Upper lobe of left lung (tissue), 6 donors: ENCODE data around the gene MNAT1. TPM values are rescaled to one million over a fixed set of nuclear protein-coding genes. Genes with fewer than 3 reads are reported as not detected.

ENCODE experiments used
- ATAC-seq, 2 donors: fragments of 200-7000 bp; cut with Tn5 transposase; one replicate each; pipeline ENCODE4 v1.9.1; 2022; ENCODE audit warnings: mild to moderate bottlenecking in 2 of 2, moderate library complexity in 2 of 2; ENCODE audit not compliant: low FRiP score in 2 of 2
- DNase-seq, 2 donors: peaks; one replicate each; pipeline ENCODE4 v3.0.0-alpha.2; 2019 to 2020
- H3K27ac ChIP-seq, 4 donors: fragments of 200-600 bp; sonication (generic); one replicate each; pipeline ENCODE4 v1.5.1; 2016 to 2019
- H3K27me3 ChIP-seq, 4 donors: fragments of 200-600 bp; sonication (generic); one replicate each; pipeline ENCODE4 v1.5.1; 2017 to 2019
- H3K36me3 ChIP-seq, 4 donors: fragments of 200-600 bp; sonication (generic); one replicate each; pipeline ENCODE4 v1.5.1; 2016 to 2019
- H3K4me1 ChIP-seq, 4 donors: fragments of 200-600 bp; sonication (generic); one replicate each; pipeline ENCODE4 v1.5.1; 2018 to 2019
- H3K4me3 ChIP-seq, 4 donors: fragments of 200-600 bp; sonication (generic); one replicate each; pipeline ENCODE4 v1.5.1; 2017 to 2019; ENCODE audit warnings: mild to moderate bottlenecking in 2 of 4, moderate library complexity in 1 of 4
- H3K9me3 ChIP-seq, 4 donors: fragments of 200-600 bp; sonication (generic); one replicate each; pipeline ENCODE4 v1.5.1; 2018 to 2019
- EP300 ChIP-seq, 4 donors: sonication (generic); formaldehyde crosslinking; IDR thresholded peaks; one replicate each; pipeline ENCODE4 v1.5.1; 2017; ENCODE audit warnings: antibody characterized with exemption in 4 of 4, control low read depth in 2 of 4
- POLR2A ChIP-seq, 4 donors: fragments of 450-650 bp; IDR thresholded peaks; one replicate each; pipeline ENCODE4 v1.5.1; 2016 to 2017; ENCODE audit warnings: antibody characterized with exemption in 4 of 4, mild to moderate bottlenecking in 2 of 4
- POLR2AphosphoS5 ChIP-seq, 2 donors: sonication (generic); formaldehyde crosslinking; IDR thresholded peaks; one replicate each; pipeline ENCODE4 v1.5.1; 2017; ENCODE audit warnings: antibody characterized with exemption in 2 of 2
- WGBS, 2 donors: methylation state at CpG; one replicate each; pipeline ENCODE4 v1.1.5; 2017 to 2018; 5-methylcytosine and 5-hydroxymethylcytosine counted together
- total RNA-seq, 6 donors: library from RNA; depleted of rRNA in 4 of 6; stranded (reverse); fragments of >200 nt in 4 of 6; gene quantifications; one replicate each; pipeline versions ENCODE4 v1.1.0 to v1.2.1, GENCODE V29; 2016 to 2021
- TF ChIP-seq, protein P1 (sequence below), 6 experiments: fragments of 450-650 bp in 4 of 6; fragments of 200-600 bp in 2 of 6; sonication (generic) in 2 of 6; IDR thresholded peaks; one replicate each; pipeline ENCODE4 v1.5.1; 2016 to 2019; ENCODE audit warnings: antibody characterized with exemption in 6 of 6
- donor health status: DM: no; HTN: no; CAD: no; lungs with moderate emphysema.
- donor health status: DM: no; HTN: yes; CAD: no; lungs with severe emphysema.

The MNAT1 gene
- total RNA-seq, 6 donors from 2014 or later = 15.3 to 66.0 (median 19.9) TPM

DNA sequence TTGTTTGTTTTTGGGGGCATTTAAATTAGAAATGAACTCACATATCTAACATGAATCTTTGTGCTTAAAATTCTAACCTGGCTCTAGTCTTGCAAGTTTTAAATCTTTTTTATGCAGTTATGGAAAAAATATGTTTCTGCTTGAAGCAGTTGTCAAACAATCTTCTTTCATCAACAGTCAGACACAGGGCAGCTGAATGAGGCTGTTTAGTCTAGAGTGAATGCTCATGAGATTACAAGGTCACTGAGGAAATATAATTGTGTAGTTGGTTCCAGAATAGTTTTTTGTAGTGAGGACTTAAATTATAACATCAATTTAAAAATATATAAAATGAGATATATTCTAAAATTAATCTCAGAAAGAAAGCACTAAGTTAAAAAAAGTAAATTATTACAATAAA lies 169.8 kb downstream of the MNAT1 start:
- no peak overlapping the region for H3K4me3 ChIP-seq
- H3K27me3 ChIP-seq = no peaks in the 10 kb centered on the region
- no peak for DNase-seq
- TF ChIP-seq POLR2AphosphoS5 (IDR thresholded peaks at IDR 0.05) (no peak), EP300 (IDR thresholded peaks at IDR 0.05) (no peak), POLR2A (IDR thresholded peaks at IDR 0.05) (no peak)
- TF ChIP-seq, protein P1, sequence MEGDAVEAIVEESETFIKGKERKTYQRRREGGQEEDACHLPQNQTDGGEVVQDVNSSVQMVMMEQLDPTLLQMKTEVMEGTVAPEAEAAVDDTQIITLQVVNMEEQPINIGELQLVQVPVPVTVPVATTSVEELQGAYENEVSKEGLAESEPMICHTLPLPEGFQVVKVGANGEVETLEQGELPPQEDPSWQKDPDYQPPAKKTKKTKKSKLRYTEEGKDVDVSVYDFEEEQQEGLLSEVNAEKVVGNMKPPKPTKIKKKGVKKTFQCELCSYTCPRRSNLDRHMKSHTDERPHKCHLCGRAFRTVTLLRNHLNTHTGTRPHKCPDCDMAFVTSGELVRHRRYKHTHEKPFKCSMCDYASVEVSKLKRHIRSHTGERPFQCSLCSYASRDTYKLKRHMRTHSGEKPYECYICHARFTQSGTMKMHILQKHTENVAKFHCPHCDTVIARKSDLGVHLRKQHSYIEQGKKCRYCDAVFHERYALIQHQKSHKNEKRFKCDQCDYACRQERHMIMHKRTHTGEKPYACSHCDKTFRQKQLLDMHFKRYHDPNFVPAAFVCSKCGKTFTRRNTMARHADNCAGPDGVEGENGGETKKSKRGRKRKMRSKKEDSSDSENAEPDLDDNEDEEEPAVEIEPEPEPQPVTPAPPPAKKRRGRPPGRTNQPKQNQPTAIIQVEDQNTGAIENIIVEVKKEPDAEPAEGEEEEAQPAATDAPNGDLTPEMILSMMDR (IDR thresholded peaks at IDR 0.05) = no peak
- H3K36me3 ChIP-seq = no peaks in the 10 kb centered on the region
- no peak for ATAC-seq
- no peaks in the 10 kb centered on the region for H3K4me1 ChIP-seq
- no peaks in the 10 kb centered on the region for H3K9me3 ChIP-seq
- H3K27ac ChIP-seq = no peak overlapping the region

DNA sequence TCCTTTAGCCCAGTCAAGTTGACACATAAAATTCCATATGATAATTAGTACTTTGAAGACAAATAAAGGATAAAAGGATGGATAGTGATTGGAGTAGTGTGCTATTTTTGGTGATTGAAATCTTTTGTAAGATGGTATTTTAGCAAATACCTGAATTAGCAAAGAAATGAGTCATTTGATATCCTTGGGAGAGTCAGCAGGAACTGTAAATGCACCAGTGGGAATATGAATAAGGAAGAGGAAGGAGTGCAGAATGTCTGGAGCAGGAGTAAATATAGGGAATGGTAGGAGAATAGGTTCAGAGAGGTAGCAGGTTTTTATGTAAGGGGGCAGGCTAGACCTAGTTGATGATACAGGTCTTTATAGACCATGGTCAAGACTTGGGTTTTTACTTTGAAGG lies 171.4 kb downstream of the MNAT1 start:
- H3K4me3 ChIP-seq = no peak overlapping the region
- ATAC-seq (no peak), DNase-seq (no peak)
- H3K36me3 ChIP-seq = no peaks in the 10 kb centered on the region
- H3K27me3 ChIP-seq = no peaks in the 10 kb centered on the region
- TF ChIP-seq POLR2AphosphoS5 (IDR thresholded peaks at IDR 0.05) (no peak), EP300 (IDR thresholded peaks at IDR 0.05) (no peak), POLR2A (IDR thresholded peaks at IDR 0.05) (no peak)
- TF ChIP-seq, protein P1 (IDR thresholded peaks at IDR 0.05) = no peak
- no peak overlapping the region for H3K27ac ChIP-seq
- no peaks in the 10 kb centered on the region for H3K4me1 ChIP-seq
- H3K9me3 ChIP-seq = no peaks in the 10 kb centered on the region

DNA sequence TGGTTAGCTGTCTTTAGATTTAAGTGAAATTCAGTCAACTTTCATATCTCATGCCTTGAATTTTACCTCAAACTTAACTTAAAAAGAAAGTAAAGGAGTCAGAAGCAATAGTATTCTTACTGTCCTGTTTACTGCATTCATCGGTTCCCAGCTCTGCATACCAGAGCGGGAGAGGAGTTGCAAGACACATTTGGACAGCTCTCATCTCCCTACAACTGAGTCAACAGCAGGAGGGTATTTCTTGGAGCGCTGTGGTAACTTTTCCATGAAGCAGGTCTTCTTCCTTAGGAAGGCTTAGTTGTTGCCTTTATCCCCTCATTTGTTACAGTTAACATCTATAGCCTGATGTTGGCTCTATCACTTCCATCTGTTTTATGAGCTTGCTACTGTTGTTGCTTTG lies 181.2 kb downstream of the MNAT1 start:
- no peaks in the 10 kb centered on the region for H3K4me1 ChIP-seq
- no peak overlapping the region for H3K4me3 ChIP-seq
- no peak overlapping the region for H3K27ac ChIP-seq
- 76 to 92% methylated on average over 3 of the region's 3 CpGs for WGBS, 2 donors
- H3K27me3 ChIP-seq = no peaks in the 10 kb centered on the region
- no peaks in the 10 kb centered on the region for H3K9me3 ChIP-seq
- H3K36me3 ChIP-seq = peaks cover 0 to 7% (median 0%) of the 10 kb centered on the region in 4 donors
- DNase-seq (no peak), ATAC-seq (no peak)
- TF ChIP-seq, protein P1 (IDR thresholded peaks at IDR 0.05) = no peak
- TF ChIP-seq EP300 (IDR thresholded peaks at IDR 0.05) = no peak
- TF ChIP-seq POLR2AphosphoS5 (IDR thresholded peaks at IDR 0.05) = no peak
- no peak for TF ChIP-seq POLR2A (IDR thresholded peaks at IDR 0.05)

DNA sequence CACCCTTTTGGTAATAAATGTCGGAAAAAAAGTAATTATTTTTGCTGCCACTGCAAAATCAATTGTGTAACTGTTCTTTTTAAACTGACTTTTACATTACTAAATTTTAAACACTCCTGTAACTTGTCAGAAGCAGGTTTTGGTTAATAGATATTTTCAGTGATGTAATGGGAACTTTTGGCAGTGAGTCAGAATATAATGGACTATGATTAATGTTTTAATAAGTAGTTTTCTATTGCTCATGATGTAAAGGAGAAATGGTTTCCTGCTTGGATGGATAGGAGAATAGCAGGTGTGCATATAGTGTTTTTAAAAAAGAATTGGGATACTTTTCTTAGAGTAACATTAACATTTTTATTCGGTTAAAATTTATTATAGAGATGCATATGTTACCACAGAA lies 187.5 kb downstream of the MNAT1 start:
- Histone ChIP-seq H3K9me3 (no peaks in the 10 kb centered on the region), H3K27ac (no peak overlapping the region), H3K27me3 (no peaks in the 10 kb centered on the region), H3K4me1 (no peaks in the 10 kb centered on the region), H3K4me3 (no peak overlapping the region), H3K36me3 (peaks cover 0 to 7% (median 0%) of the 10 kb centered on the region in 4 donors)
- DNase-seq (no peak), ATAC-seq (no peak)
- TF ChIP-seq, protein P1 (IDR thresholded peaks at IDR 0.05) = no peak
- TF ChIP-seq POLR2A (IDR thresholded peaks at IDR 0.05) (no peak), EP300 (IDR thresholded peaks at IDR 0.05) (no peak), POLR2AphosphoS5 (IDR thresholded peaks at IDR 0.05) (no peak)
- WGBS, 2 donors = 92 to 95% methylated on average over 2 of the region's 2 CpGs

DNA sequence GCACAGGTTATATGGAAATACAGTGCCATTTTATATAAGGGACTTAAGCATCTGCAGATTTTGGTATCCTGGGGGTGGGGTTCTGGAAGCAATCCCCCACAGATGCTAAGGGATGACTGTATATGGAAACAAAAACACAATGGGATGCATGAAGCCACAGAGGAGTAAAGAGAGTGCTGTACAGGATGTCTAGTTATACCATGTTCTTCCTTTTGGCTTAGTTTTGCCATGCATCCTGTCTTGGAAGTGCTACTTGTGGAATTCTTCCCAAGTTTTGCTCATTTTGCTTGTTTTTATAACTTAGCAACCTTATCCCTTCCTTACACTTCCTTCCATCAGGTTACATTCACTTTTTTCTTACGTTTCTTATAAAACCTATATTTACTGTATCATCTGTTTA lies 190.7 kb downstream of the MNAT1 start:
- no peaks in the 10 kb centered on the region for H3K27me3 ChIP-seq
- no peak for DNase-seq
- WGBS, 2 donors = 84 to 91% methylated on average over 1 of the region's 1 CpG

More for the DNA sequence above, 190.7 kb downstream of the MNAT1 start:
- TF ChIP-seq POLR2A (IDR thresholded peaks at IDR 0.05) (no peak), POLR2AphosphoS5 (IDR thresholded peaks at IDR 0.05) (no peak), EP300 (IDR thresholded peaks at IDR 0.05) (no peak)
- TF ChIP-seq, protein P1 (IDR thresholded peaks at IDR 0.05) = no peak
- Histone ChIP-seq H3K27ac (no peak overlapping the region), H3K9me3 (no peaks in the 10 kb centered on the region), H3K4me1 (no peaks in the 10 kb centered on the region), H3K36me3 (no peaks in the 10 kb centered on the region), H3K4me3 (no peak overlapping the region)
- ATAC-seq = no peak
